Activated B cell treated with CpG ODN at 0.5 μM for 24 hours (primary cell): ENCODE measurements around the gene ZNF101. TPM values are rescaled to one million over a fixed set of nuclear protein-coding genes. Genes with fewer than 3 reads are reported as not detected.
A peak's percentile ranks its signal among the peaks of the same experiment; 100 is the strongest.

Experiments used
- ATAC-seq: fragments of 200-7000 bp; cut with Tn5 transposase; one replicate; pipeline ENCODE4 v1.10.0; 2021; ENCODE audit warnings: low read depth, mild to moderate bottlenecking, moderate library complexity
- CTCF ChIA-PET: fragments of 350-600 bp; sonication (Branson Sonifier 250); formaldehyde crosslinking; loops from one replicate; lab custom pipeline; 2021; ENCODE audit warnings: antibody characterized with exemption; lab: Charles Lee
- POLR2A ChIA-PET: fragments of 350-600 bp; sonication (Branson Sonifier 250); formaldehyde crosslinking; loops from one replicate; lab custom pipeline; 2021; ENCODE audit warnings: antibody characterized with exemption; lab: Charles Lee
- DNase-seq: peaks from one replicate; pipeline ENCODE4 v3.0.0; 2022
- H3K27ac Mint-ChIP-seq: one replicate; pipeline ENCODE4 v1.8.0; 2020; ENCODE audit warnings: mixed read lengths
- H3K27me3 Mint-ChIP-seq: one replicate; pipeline ENCODE4 v1.8.0; 2021; ENCODE audit warnings: mixed read lengths
- H3K36me3 Mint-ChIP-seq: one replicate; pipeline ENCODE4 v1.8.0; 2021; ENCODE audit warnings: low read depth, mixed read lengths
- H3K4me1 Mint-ChIP-seq: one replicate; pipeline ENCODE4 v1.8.0; 2021; ENCODE audit warnings: mixed read lengths
- H3K4me3 Mint-ChIP-seq: one replicate; pipeline ENCODE4 v1.8.0; 2020; ENCODE audit warnings: mild to moderate bottlenecking, mixed read lengths
- H3K9me3 Mint-ChIP-seq: one replicate; pipeline ENCODE4 v1.8.0; 2020; ENCODE audit warnings: mixed read lengths
- intact Hi-C: fragments of 100-400 bp; cut with micrococcal nuclease; formaldehyde crosslinking; loops from one replicate; pipeline ENCODE4 v1.15.1; 2024
- total RNA-seq: library from RNA; stranded (reverse); gene quantifications from 2 replicates; pipeline ENCODE4 v1.2.3, GENCODE V29; 2022
- TF ChIP-seq, protein P1 (sequence below): fragments of 200-600 bp; IDR thresholded peaks from one replicate; pipeline ENCODE4 v1.8.0; 2022; ENCODE audit warnings: antibody characterized with exemption, mild to moderate bottlenecking

Gene ZNF101
- total RNA-seq = 45.6 and 52.6 TPM in 2 replicates

DNA sequence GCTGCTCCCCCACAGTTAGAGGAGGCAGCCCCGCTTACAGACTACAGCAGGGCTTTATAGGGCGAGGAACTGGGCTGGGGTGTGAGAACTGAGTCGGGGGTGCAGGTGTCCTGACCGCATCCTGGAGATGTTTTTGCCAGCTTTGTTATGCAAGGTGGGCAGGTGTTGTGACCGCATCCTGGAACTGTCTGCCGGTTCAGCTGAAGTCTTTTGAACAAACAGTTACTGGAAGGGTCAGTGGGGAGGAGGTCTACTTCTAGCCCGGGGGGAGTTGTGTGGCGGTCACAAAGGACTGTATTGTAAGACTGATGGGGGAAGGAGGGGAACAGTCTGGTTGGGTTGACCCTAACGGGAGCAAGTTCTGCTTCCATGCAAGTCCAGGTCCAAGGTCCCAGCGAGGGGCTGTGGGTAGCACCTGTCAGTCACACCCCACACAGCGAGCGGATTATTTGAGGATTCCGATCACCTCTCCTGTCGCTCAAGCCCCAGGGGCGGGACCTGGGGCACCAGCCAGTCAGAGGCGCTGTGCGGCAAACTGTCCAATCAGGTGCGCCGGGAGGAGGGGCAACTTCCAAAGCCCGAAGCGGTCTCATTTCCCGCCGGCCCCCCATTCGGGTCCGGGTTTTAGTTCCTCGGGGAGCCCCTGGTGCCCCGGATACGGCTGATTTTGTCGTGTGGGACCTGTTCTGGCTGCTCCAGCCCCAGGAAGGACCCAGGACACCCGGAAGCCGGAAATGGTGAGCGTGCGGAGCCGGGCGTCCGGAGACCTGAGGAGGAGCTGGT, at the start of gene ZNF101:
ZNF101 (plus strand) TSS at position 610 of the 783 bp plus-strand sequence; CDS start at position 735, 125 bp downstream.
- intact Hi-C loops = loop anchor here (1.0 to 10.0 kb wide), 5 partner anchors 65 to 604 kb away; partner anchors contain the start of genes SLC25A42, ZNF14, ZNF506 and ZNF93
- Mint-ChIP-seq H3K9me3 (no peaks in the 10 kb centered on the region), H3K4me3 (peak within 1 kb of the TSS; percentile 94), H3K27me3 (no peaks in the 10 kb centered on the region), H3K27ac (peak within 1 kb of the TSS; percentile 96), H3K4me1 (peaks cover 45% of the 10 kb centered on the region), H3K36me3 (peaks cover 25% of the 10 kb centered on the region)
- ATAC-seq (peak; percentile 70), DNase-seq (peak; percentile 88)
- TF ChIP-seq, protein P1, sequence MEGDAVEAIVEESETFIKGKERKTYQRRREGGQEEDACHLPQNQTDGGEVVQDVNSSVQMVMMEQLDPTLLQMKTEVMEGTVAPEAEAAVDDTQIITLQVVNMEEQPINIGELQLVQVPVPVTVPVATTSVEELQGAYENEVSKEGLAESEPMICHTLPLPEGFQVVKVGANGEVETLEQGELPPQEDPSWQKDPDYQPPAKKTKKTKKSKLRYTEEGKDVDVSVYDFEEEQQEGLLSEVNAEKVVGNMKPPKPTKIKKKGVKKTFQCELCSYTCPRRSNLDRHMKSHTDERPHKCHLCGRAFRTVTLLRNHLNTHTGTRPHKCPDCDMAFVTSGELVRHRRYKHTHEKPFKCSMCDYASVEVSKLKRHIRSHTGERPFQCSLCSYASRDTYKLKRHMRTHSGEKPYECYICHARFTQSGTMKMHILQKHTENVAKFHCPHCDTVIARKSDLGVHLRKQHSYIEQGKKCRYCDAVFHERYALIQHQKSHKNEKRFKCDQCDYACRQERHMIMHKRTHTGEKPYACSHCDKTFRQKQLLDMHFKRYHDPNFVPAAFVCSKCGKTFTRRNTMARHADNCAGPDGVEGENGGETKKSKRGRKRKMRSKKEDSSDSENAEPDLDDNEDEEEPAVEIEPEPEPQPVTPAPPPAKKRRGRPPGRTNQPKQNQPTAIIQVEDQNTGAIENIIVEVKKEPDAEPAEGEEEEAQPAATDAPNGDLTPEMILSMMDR = no peak
- ChIA-PET POLR2A (interaction anchor here (0.5 to 3.9 kb wide), 32 partner anchors 8 to 1901 kb away, joined by 3 to 26 read pairs (median 4); partner anchors contain the start of genes BORCS8, GMIP, LPAR2 and NDUFA13), CTCF (interaction anchor here (1.1 to 1.5 kb wide), 2 partner anchors 25 to 136 kb away, joined by 4 read pairs; partner anchors contain the start of gene GMIP)

DNA sequence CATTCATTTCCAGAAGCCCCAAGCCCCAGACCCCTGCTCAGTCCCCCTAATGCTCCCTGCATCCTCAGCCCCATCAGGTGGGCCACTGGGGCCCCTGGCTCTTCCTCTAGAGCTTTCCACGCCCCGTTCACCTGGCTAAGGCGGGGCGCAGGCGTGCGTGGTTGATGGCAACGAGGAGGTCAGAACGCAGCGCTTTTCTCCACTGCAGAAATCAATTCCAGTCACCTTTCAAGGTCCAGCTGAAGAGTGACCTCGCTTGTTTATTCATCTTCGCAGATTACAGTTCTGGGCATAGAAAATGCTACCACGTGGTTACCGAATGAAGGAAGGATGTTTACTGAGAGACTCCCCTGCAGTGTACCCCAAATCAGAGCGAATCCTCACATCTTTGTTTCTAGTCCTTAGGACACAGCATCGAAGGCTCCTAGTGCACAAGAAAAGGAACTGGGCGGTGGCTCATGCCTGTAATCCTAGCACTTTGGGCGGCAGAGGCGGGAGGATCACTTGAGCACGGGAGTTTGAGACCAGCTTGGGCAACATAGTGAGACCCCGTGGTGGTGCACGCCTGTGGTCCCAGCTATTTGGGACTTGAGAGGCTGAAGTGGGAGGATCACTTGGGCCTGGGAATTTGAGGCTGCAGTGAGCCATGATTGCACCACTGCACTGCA, 49.3 kb upstream of the ZNF101 start:
- CTCF ChIA-PET = no interaction called here
- Mint-ChIP-seq H3K4me3 (peak overlapping the region; percentile 81), H3K9me3 (no peaks in the 10 kb centered on the region), H3K27me3 (no peaks in the 10 kb centered on the region), H3K36me3 (peaks cover 14% of the 10 kb centered on the region), H3K4me1 (peaks cover 36% of the 10 kb centered on the region), H3K27ac (peak overlapping the region; percentile 83)
- TF ChIP-seq, protein P1 = no peak
- ATAC-seq (no peak), DNase-seq (no peak)
- POLR2A ChIA-PET = interaction anchor here (0.6 to 1.0 kb wide), 5 partner anchors 9 to 624 kb away, joined by 3 to 11 read pairs (median 8); no protein-coding TSS in a partner anchor
- intact Hi-C loops = loop anchor here (2.0 to 10.0 kb wide), 2 partner anchors 235 to 281 kb away; partner anchors contain the start of gene ZNF93

DNA sequence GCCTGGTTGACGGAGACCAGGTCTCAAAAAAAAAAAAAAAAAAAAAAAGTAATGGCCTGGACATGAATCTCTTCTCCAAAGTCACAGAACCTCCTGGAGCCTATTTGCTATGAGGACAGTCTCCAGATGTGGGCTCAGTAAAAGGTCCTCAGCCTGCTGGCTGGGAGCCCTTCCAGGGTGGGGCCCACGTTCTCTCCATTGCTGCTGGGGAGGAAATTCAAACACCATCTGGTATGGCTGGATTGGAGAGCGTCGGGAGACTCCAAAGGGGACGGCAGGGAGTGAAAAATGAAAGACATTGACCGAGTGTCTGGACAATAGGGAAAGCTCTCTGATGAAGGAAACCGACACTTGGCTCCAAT, 48.8 kb upstream of the ZNF101 start:
- TF ChIP-seq, protein P1 = no peak
- Mint-ChIP-seq H3K27ac (no peak overlapping the region), H3K9me3 (no peaks in the 10 kb centered on the region), H3K4me3 (no peak overlapping the region), H3K36me3 (peaks cover 17% of the 10 kb centered on the region), H3K4me1 (peaks cover 36% of the 10 kb centered on the region), H3K27me3 (no peaks in the 10 kb centered on the region)
- ChIA-PET POLR2A (interaction anchor here (0.7 to 1.3 kb wide), 4 partner anchors 9 to 623 kb away, joined by 6 to 11 read pairs (median 9); no protein-coding TSS in a partner anchor), CTCF (no interaction called here)
- intact Hi-C loops = loop anchor here (2.0 to 10.0 kb wide), 2 partner anchors 235 to 281 kb away; partner anchors contain the start of gene ZNF93
- ATAC-seq (no peak), DNase-seq (no peak)

DNA sequence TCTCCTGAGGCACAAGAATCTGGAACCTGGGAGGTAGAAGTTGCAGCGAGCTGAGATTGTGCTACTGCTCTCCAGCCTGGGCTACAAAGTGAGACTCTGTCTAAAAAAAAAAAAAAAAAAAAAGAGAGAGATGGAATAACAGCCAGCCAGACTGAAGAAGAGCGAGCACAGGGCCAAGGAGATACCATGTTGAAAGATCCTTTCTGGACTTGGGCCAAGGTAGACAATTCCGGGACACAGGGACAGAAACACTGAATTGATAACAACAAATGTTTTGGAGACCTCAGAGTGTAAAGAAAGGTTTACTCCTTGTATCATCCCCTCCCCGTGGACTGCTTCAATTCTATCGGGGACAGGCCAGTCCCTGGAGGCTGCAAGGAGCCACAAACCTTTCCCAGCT, 45.3 kb upstream of the ZNF101 start:
- Mint-ChIP-seq H3K4me3 (no peak overlapping the region), H3K4me1 (peaks cover 30% of the 10 kb centered on the region), H3K27ac (no peak overlapping the region), H3K9me3 (no peaks in the 10 kb centered on the region), H3K36me3 (peaks cover 25% of the 10 kb centered on the region), H3K27me3 (no peaks in the 10 kb centered on the region)
- no peak for DNase-seq
- TF ChIP-seq, protein P1 = no peak
- intact Hi-C loops = no loop called here
- ChIA-PET POLR2A (interaction anchor here (0.7 kb wide), 1 partner anchor 33 kb away, joined by 3 read pairs; no protein-coding TSS in a partner anchor), CTCF (interaction anchor here (1.2 kb wide), 1 partner anchor 91 kb away, joined by 4 read pairs; no protein-coding TSS in a partner anchor)
- ATAC-seq = no peak
